Keratinocyte (primary cell): ENCODE results near the gene AKNA. TPM values are rescaled to one million over a fixed set of nuclear protein-coding genes. Genes with fewer than 3 reads are reported as not detected.

Experiments used
- DNase-seq: peaks from one replicate; pipeline ENCODE4 v3.0.0-alpha.2; 2011; ENCODE audit warnings: low read depth, missing footprints, low spot score
- FAIRE-seq: peaks from 2 replicates; lab custom pipeline; 2011; peaks lifted over from hg19 to GRCh38; lab: Jason Lieb, UNC
- H2AFZ ChIP-seq: 2 replicates; pipeline ENCODE4 v1.6.0; 2012; ENCODE audit warnings: low read length, control low read depth, inconsistent platforms; ENCODE audit not compliant: control insufficient read depth
- H3K27ac ChIP-seq: 2 replicates; pipeline ENCODE4 v1.5.1; 2011; ENCODE audit warnings: low read length; ENCODE audit not compliant: control insufficient read depth, insufficient read depth
- H3K27me3 ChIP-seq: 3 replicates; pipeline ENCODE4 v1.6.0; 2011; ENCODE audit warnings: low read length; ENCODE audit not compliant: control insufficient read depth, insufficient read depth; ENCODE audit errors: extremely low read depth
- H3K36me3 ChIP-seq, 2 experiments: 2 replicates in 1 of 2; 3 replicates in 1 of 2; pipeline ENCODE4 v1.5.1; 2011; ENCODE audit warnings: low read length in 2 of 2, mild to moderate bottlenecking in 1 of 2; ENCODE audit not compliant: control insufficient read depth in 2 of 2, insufficient read depth in 2 of 2; ENCODE audit errors: extremely low read depth in 1 of 2
- H3K4me1 ChIP-seq: 3 replicates; pipeline ENCODE4 v1.5.1; 2011; ENCODE audit warnings: low read length; ENCODE audit not compliant: control insufficient read depth, insufficient read depth; ENCODE audit errors: extremely low read depth
- H3K4me2 ChIP-seq: 3 replicates; pipeline ENCODE4 v1.6.0; 2011; ENCODE audit warnings: low read depth, low read length; ENCODE audit not compliant: control insufficient read depth, insufficient read depth; ENCODE audit errors: extremely low read depth
- H3K4me3 ChIP-seq, 3 experiments: fragments of 200-600 bp in 1 of 3; sonication (generic) in 1 of 3; 2 replicates in 2 of 3; 3 replicates in 1 of 3; pipeline ENCODE4 v1.5.1; 2011 to 2016; ENCODE audit warnings: low read length in 3 of 3, mild to moderate bottlenecking in 3 of 3, control low read depth in 2 of 3, inconsistent platforms in 1 of 3, low read depth in 1 of 3, mixed read lengths in 1 of 3, mixed run types in 1 of 3, moderate library complexity in 1 of 3; ENCODE audit not compliant: control insufficient read depth in 2 of 3, insufficient read depth in 2 of 3; ENCODE audit errors: extremely low read depth in 1 of 3
- H3K79me2 ChIP-seq: 2 replicates; pipeline ENCODE4 v1.6.0; 2012; ENCODE audit warnings: low read length; ENCODE audit not compliant: control insufficient read depth, insufficient read depth
- H3K9ac ChIP-seq: 3 replicates; pipeline ENCODE4 v1.6.0; 2011; ENCODE audit warnings: low read length; ENCODE audit not compliant: control insufficient read depth, insufficient read depth; ENCODE audit errors: extremely low read depth
- H3K9me1 ChIP-seq: 3 replicates; pipeline ENCODE4 v1.6.0; 2011; ENCODE audit warnings: low read length; ENCODE audit not compliant: control insufficient read depth, insufficient read depth; ENCODE audit errors: extremely low read depth
- H3K9me3 ChIP-seq: 2 replicates; pipeline ENCODE4 v1.5.1; 2012; ENCODE audit warnings: low read depth, low read length; ENCODE audit not compliant: control insufficient read depth
- H4K20me1 ChIP-seq: 3 replicates; pipeline ENCODE4 v1.6.0; 2011; ENCODE audit warnings: low read length; ENCODE audit not compliant: control insufficient read depth, insufficient read depth; ENCODE audit errors: extremely low read depth
- EZH2 ChIP-seq: IDR thresholded peaks from one replicate; pipeline ENCODE4 v1.6.1; 2012; ENCODE audit warnings: inconsistent platforms, mild to moderate bottlenecking, low read length, moderate library complexity
- dilution Hi-C: fragments of 300-500 bp; cut with MboI; formaldehyde crosslinking; loops from one replicate; pipeline ENCODE4 v1.7.0; 2020; ENCODE audit warnings: low sequenced_read_pairs; ENCODE audit not compliant: extremely low pct_ligation_motif_present
- polyA plus RNA-seq, 5 experiments: library from polyadenylated mRNA; depleted of rRNA in 3 of 5; stranded (reverse) in 3 of 5; stranded (forward) in 1 of 5; unstranded in 1 of 5; fragments of >200 nt; gene quantifications; 1 replicate in 1 of 5; 2 replicates in 3 of 5; 3 replicates in 1 of 5; pipeline versions ENCODE4 v1.2.1 to v1.2.3, GENCODE V29; 2011 to 2012; ENCODE audit warnings: missing spikeins in 2 of 5, low read depth in 1 of 5, low replicate concordance in 1 of 5
- TF ChIP-seq, protein P1 (sequence below), 3 experiments: IDR thresholded peaks in 1 of 3; conservative IDR thresholded peaks in 1 of 3; optimal IDR thresholded peaks in 1 of 3; 2 replicates in 2 of 3; 3 replicates in 1 of 3; pipeline versions ENCODE3 to v1.5.1; 2011; ENCODE audit warnings: low read length in 3 of 3, mild to moderate bottlenecking in 3 of 3, moderate library complexity in 2 of 3, control low read depth in 1 of 3, inconsistent platforms in 1 of 3; ENCODE audit not compliant: insufficient read depth in 2 of 3; ENCODE audit errors: extremely low read depth in 1 of 3

AKNA gene
- polyA plus RNA-seq, 1 donor (not counting 4 experiments of a cell fraction or from before 2014, with no cell fraction given) = 0.79 TPM

DNA sequence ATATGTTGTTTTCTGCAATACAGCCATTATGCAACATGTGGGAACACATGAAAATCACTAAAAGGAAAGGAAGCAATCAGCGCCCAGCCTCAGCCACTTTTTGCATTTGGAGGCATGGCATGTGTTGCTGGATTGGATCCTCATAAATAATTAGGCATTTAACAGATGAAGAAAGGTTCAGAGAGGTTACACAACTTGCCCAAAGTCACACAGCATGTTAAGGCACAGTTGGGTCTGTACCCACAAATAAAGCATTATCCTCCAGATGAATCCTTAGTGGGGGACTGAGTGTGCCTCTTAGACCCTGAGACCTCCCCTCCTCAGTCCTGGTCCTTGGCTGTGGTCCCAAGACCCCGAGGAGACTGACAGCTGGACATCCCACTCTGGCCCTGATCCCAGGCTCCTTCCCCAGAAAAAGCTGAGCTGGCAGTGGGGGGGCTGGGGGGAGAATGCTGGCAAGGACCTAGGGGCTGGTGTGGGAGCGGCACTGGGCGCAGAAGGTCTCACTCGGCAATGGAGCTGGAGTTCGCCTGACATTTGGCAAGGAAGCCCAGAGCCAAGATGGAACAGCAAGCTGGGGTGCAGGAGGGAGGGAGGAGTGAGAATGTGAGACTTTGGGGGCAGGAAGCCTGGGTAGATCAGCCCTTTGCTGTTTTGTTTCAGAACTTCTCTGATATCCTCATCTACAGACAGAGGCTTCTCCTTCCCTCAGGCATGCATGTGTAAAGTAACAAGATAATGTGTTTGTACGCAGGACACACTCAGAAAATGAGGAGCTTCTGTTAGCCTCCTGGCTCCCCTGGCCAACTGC lies 6.9 kb upstream of the AKNA start:
- no peaks in the 10 kb centered on the region for H4K20me1 ChIP-seq
- no peak overlapping the region for H3K27ac ChIP-seq
- H3K4me1 ChIP-seq = peaks cover 20% of the 10 kb centered on the region
- H3K79me2 ChIP-seq = no peaks in the 10 kb centered on the region
- no peaks in the 10 kb centered on the region for H3K36me3 ChIP-seq
- H3K9me1 ChIP-seq = peaks cover 3% of the 10 kb centered on the region
- H3K27me3 ChIP-seq = no peaks in the 10 kb centered on the region
- no peak overlapping the region for H2AFZ ChIP-seq
- no peaks in the 10 kb centered on the region for H3K9me3 ChIP-seq
- dilution Hi-C loops = no loop called here
- TF ChIP-seq, protein P1, sequence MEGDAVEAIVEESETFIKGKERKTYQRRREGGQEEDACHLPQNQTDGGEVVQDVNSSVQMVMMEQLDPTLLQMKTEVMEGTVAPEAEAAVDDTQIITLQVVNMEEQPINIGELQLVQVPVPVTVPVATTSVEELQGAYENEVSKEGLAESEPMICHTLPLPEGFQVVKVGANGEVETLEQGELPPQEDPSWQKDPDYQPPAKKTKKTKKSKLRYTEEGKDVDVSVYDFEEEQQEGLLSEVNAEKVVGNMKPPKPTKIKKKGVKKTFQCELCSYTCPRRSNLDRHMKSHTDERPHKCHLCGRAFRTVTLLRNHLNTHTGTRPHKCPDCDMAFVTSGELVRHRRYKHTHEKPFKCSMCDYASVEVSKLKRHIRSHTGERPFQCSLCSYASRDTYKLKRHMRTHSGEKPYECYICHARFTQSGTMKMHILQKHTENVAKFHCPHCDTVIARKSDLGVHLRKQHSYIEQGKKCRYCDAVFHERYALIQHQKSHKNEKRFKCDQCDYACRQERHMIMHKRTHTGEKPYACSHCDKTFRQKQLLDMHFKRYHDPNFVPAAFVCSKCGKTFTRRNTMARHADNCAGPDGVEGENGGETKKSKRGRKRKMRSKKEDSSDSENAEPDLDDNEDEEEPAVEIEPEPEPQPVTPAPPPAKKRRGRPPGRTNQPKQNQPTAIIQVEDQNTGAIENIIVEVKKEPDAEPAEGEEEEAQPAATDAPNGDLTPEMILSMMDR (optimal IDR thresholded peaks at IDR 0.05 in 1 of 3, IDR thresholded peaks at IDR 0.05 in 1 of 3, conservative IDR thresholded peaks at IDR 0.05 in 1 of 3; ENCODE audit: extremely low read depth in 1 of 3, insufficient read depth in 2 of 3, low read length in 3 of 3) = no peak
- TF ChIP-seq EZH2 = no peak
- no peak overlapping the region for H3K4me3 ChIP-seq
- no peak overlapping the region for H3K9ac ChIP-seq
- FAIRE-seq (no peak), DNase-seq (no peak)
- H3K4me2 ChIP-seq = no peak overlapping the region

DNA sequence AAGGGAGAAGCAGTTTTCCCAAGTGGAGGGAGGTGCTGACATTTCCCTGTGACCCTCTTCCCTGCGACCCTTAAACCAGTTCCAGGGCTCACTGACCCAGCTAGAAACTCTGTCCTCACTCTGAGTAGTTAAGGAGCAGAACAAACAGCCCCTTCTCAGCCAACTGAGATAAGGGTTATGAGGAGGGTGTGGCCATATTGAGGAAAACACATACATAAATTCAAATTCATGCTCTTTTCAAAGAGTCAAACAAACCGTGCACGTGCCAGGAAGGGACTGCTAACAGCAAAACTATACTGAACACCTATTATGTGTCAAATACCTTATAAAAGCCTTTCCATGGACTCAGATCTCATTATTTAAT lies 4.9 kb upstream of the AKNA start:
- peaks cover 19% of the 10 kb centered on the region for H3K4me1 ChIP-seq
- H3K4me3 ChIP-seq = no peak overlapping the region
- no peaks in the 10 kb centered on the region for H3K9me1 ChIP-seq
- no peak overlapping the region for H2AFZ ChIP-seq
- H3K9ac ChIP-seq = no peak overlapping the region
- no peaks in the 10 kb centered on the region for H3K36me3 ChIP-seq
- H3K27ac ChIP-seq = no peak overlapping the region
- H3K27me3 ChIP-seq = no peaks in the 10 kb centered on the region
- H3K79me2 ChIP-seq = no peaks in the 10 kb centered on the region
- no peak for TF ChIP-seq EZH2
- TF ChIP-seq, protein P1 (optimal IDR thresholded peaks at IDR 0.05 in 1 of 3, IDR thresholded peaks at IDR 0.05 in 1 of 3, conservative IDR thresholded peaks at IDR 0.05 in 1 of 3; ENCODE audit: extremely low read depth in 1 of 3, insufficient read depth in 2 of 3, low read length in 3 of 3) = no peak
- no peaks in the 10 kb centered on the region for H3K9me3 ChIP-seq
- no peaks in the 10 kb centered on the region for H4K20me1 ChIP-seq
- FAIRE-seq (no peak), DNase-seq (no peak)
- no peak overlapping the region for H3K4me2 ChIP-seq
- dilution Hi-C loops = no loop called here
